ENCODE results near the gene SMC6. TPM values are rescaled to one million over a fixed set of nuclear protein-coding genes. Genes with fewer than 3 reads are reported as not detected.
A peak's percentile ranks its signal among the peaks of the same experiment; 100 is the strongest.

Gene SMC6
- total RNA-seq, 6 experiments from 2014 or later: 13.4 to 17.6 (median 16.6) TPM

DNA sequence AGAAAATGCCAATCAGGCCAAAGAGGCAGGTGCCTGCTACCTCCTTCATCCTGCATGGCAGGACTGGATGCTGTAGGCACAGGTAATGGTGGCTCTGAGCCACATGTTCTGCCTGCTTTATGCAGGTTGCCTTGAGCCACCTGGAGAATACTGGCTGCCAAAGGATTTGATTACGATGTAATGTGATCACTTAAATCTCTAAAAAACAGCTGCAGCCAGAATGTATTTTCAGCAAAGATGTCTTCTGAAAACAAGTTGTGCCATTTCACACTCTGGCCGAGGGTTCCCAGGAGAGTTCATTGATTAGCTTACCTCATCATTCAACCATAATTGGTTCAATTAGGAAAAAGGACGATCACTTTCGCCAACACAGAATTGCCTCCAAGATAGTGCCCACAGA is 44.7 kb upstream of the SMC6 start:
- H3K36me3 Mint-ChIP-seq (ENCODE audit: low read depth): no peaks in the 10 kb centered on the region
- TF ChIP-seq, protein P1, sequence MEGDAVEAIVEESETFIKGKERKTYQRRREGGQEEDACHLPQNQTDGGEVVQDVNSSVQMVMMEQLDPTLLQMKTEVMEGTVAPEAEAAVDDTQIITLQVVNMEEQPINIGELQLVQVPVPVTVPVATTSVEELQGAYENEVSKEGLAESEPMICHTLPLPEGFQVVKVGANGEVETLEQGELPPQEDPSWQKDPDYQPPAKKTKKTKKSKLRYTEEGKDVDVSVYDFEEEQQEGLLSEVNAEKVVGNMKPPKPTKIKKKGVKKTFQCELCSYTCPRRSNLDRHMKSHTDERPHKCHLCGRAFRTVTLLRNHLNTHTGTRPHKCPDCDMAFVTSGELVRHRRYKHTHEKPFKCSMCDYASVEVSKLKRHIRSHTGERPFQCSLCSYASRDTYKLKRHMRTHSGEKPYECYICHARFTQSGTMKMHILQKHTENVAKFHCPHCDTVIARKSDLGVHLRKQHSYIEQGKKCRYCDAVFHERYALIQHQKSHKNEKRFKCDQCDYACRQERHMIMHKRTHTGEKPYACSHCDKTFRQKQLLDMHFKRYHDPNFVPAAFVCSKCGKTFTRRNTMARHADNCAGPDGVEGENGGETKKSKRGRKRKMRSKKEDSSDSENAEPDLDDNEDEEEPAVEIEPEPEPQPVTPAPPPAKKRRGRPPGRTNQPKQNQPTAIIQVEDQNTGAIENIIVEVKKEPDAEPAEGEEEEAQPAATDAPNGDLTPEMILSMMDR (IDR thresholded peaks at IDR 0.05): no peak
- H3K27me3 Mint-ChIP-seq (ENCODE audit: insufficient read depth): peaks cover 10% of the 10 kb centered on the region
- H3K27ac Mint-ChIP-seq: no peak overlapping the region
- H3K9me3 Mint-ChIP-seq: no peaks in the 10 kb centered on the region
- DNase-seq: no peak
- H3K4me3 Mint-ChIP-seq: no peak overlapping the region
- peaks cover 7% of the 10 kb centered on the region for H3K4me1 Mint-ChIP-seq (ENCODE audit: low read depth)

DNA sequence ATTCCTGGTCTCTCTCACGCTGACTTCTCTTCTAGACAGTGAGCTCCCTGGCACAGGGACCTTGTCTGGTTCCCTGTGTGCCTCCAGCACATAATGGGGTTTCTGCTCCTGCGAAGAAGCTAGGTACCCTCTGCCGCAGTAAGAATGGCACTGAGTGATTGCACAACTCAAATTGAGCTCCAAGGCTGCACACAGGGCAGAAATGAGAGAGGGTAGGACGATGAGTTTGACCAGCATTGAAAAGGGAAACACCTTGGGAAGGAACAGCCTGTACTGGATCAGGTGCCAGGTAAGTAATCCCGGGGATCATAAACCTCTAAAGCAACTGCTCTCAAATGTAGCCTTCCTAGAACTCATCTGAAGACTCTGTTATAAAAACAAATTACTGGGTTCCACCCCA is 41.7 kb upstream of the SMC6 start:
- Mint-ChIP-seq H3K27ac (no peak overlapping the region), H3K4me3 (no peak overlapping the region), H3K36me3 (ENCODE audit: low read depth) (no peaks in the 10 kb centered on the region), H3K9me3 (no peaks in the 10 kb centered on the region), H3K4me1 (ENCODE audit: low read depth) (peaks cover 26% of the 10 kb centered on the region), H3K27me3 (ENCODE audit: insufficient read depth) (peaks cover 10% of the 10 kb centered on the region)
- DNase-seq: no peak
- TF ChIP-seq, protein P1 (IDR thresholded peaks at IDR 0.05): no peak

DNA sequence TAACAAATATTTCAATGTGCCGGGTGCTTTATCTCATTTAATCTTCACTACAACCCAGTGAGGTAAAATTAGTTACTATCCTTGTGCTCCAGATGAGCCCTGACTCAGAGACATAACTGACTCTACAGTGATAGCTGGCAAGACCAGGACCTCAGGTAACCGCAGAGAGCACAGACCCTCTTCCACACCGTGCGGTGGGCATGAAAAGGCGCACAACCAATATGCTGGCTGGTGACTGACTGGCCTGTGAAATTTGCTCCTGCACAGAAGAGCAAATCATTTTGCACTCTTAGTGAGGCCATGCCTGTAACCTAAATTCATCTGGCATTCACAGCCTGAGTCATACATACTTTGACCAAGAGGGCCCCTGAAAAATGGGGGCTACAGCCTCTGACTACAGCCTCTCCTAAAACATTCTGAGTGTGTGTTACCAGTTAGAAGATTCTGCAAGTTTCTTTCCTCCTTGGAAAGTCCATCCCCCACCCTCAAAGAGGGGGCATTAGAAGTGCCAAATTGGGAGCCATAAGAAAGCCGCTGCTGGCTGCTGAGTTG is 40.3 kb upstream of the SMC6 start:
- peaks cover 7% of the 10 kb centered on the region for H3K27me3 Mint-ChIP-seq (ENCODE audit: insufficient read depth)
- DNase-seq: peak; percentile 20
- peaks cover 26% of the 10 kb centered on the region for H3K4me1 Mint-ChIP-seq (ENCODE audit: low read depth)
- no peak overlapping the region; the same call in 1 of the 2 replicates for H3K27ac Mint-ChIP-seq
- H3K4me3 Mint-ChIP-seq: no peak overlapping the region
- TF ChIP-seq, protein P1 (IDR thresholded peaks at IDR 0.05): no peak
- no peaks in the 10 kb centered on the region for H3K36me3 Mint-ChIP-seq (ENCODE audit: low read depth)
- H3K9me3 Mint-ChIP-seq: no peaks in the 10 kb centered on the region

DNA sequence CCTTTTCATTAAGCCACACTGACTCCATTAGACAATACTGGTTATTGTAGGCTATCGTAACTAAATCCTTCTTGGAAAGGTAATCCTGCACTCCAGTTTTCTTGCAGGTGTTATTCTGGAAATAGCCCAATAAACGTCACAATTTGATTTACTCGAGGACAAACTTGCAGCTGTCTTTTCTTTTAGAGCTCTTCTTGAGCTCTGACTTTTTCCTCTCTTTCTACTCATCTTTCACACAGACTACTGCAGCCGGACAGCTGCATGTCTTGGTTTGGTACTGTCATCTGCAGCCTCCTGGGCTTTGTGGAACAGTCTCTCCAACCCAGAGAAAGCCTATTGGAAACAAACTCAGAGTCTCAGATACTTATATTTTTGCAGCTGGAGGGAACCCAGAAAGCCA is 39.7 kb upstream of the SMC6 start:
- H3K36me3 Mint-ChIP-seq (ENCODE audit: low read depth): no peaks in the 10 kb centered on the region
- H3K27me3 Mint-ChIP-seq (ENCODE audit: insufficient read depth): peaks cover 5% of the 10 kb centered on the region; the same call in 1 of the 2 replicates
- no peaks in the 10 kb centered on the region for H3K9me3 Mint-ChIP-seq
- no peak for DNase-seq
- H3K27ac Mint-ChIP-seq: no peak overlapping the region
- peaks cover 26% of the 10 kb centered on the region for H3K4me1 Mint-ChIP-seq (ENCODE audit: low read depth)
- TF ChIP-seq, protein P1 (IDR thresholded peaks at IDR 0.05): no peak
- no peak overlapping the region for H3K4me3 Mint-ChIP-seq

DNA sequence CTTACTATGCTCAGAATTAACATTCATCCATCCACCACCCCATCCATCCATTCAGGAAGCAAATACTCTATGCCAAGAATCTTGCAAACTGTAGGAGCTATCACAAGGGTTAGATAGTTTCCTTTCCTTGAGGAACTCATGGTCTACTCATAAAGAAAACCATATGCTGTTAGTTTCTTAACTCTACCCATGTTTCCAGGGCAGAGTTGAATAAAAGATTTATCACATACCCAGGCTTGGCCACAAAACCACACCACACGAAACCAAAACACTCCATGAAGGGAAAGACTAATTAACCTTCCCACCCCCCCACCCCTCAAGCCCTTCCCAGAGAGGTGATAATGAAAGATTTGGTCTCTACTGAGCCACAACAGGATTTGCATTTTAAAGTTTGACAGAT is 38.9 kb upstream of the SMC6 start:
- peaks cover 26% of the 10 kb centered on the region for H3K4me1 Mint-ChIP-seq (ENCODE audit: low read depth)
- H3K9me3 Mint-ChIP-seq: no peaks in the 10 kb centered on the region
- H3K27me3 Mint-ChIP-seq (ENCODE audit: insufficient read depth): peaks cover 3% of the 10 kb centered on the region; the same call in 1 of the 2 replicates
- no peaks in the 10 kb centered on the region for H3K36me3 Mint-ChIP-seq (ENCODE audit: low read depth)
- no peak for DNase-seq
- H3K4me3 Mint-ChIP-seq: no peak overlapping the region
- TF ChIP-seq, protein P1 (IDR thresholded peaks at IDR 0.05): no peak
- H3K27ac Mint-ChIP-seq: no peak overlapping the region

DNA sequence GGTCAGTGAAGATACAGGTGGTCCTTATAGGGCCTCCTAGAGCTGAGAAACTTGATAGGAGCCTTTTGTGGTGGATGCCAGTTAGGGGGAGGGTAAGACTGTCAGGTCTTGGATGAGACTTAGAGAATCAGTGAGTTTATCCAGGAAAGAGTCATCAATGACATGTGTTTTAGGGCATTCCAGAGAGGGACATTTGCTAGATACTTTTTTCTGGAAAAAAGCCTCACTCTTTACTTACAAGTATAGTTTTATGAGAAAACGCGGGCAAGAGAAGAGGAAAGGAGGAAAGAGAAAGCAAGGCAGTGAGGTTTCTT is 38.2 kb upstream of the SMC6 start:
- peaks cover 3% of the 10 kb centered on the region; the same call in 1 of the 2 replicates for H3K27me3 Mint-ChIP-seq (ENCODE audit: insufficient read depth)
- no peaks in the 10 kb centered on the region for H3K36me3 Mint-ChIP-seq (ENCODE audit: low read depth)
- peak; percentile 7 for DNase-seq
- no peaks in the 10 kb centered on the region for H3K9me3 Mint-ChIP-seq
- H3K27ac Mint-ChIP-seq: peak overlapping the region; percentile 2; the same call in 1 of the 2 replicates
- H3K4me1 Mint-ChIP-seq (ENCODE audit: low read depth): peaks cover 26% of the 10 kb centered on the region
- TF ChIP-seq, protein P1 (IDR thresholded peaks at IDR 0.05): no peak
- peak overlapping the region; percentile 29 for H3K4me3 Mint-ChIP-seq
